OCI-M2 (cell line): Measurements from ENCODE around the gene C1orf116.

Experiments
- DNase-seq: peaks from one replicate; lab custom pipeline; 2025; ENCODE audit not compliant: unreplicated experiment; lab: John Stamatoyannopoulos, UW

Gene C1orf116

DNA sequence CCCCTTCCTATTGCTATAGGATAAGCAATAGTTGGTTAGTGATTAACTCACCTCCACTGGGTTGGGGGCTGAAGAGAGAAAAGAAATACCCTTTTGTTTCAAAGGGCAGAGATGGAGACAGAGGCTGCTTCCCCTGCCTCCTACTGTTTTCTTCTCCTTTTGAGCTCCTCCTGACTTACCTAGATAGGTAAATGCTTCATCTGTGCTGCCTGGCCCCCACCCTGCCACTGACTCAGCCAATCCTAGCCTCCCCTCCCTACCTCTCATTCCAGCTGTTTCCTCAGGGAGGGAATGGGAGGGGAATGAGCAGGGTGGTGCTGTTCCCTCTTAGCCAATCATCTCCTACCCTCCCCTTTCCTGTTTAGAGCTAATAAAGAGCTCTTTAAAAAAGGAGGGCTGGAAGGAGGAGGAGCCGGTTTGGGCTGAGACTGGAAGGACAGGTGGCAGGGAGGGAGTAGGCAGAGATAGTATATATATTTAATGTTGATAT lies at the start of gene C1orf116:
C1orf116 (minus strand) TSS at position 229 of the 490 bp plus-strand sequence. CDS start 5,158 bp downstream, outside the sequence.
- no peak for DNase-seq

DNA sequence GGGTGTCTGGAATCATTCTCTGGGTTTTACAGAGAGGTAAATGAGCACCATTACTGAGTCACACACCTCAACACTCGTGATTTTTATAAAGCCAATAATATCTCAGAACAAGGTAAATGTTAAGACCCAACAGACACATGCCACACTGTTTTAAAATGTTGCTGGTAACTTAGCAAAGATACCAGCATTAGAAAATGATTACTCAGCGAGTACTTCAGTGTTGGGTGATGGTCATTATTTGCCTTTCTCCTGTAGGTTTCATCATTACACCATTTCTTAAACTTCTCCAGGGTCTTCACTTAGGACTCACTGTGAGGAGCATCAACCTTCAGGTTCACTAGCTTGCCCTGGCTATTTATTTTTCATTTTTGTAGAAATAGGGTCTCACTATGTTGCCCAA lies 49.2 kb upstream of the C1orf116 start:
- DNase-seq, result no peak

DNA sequence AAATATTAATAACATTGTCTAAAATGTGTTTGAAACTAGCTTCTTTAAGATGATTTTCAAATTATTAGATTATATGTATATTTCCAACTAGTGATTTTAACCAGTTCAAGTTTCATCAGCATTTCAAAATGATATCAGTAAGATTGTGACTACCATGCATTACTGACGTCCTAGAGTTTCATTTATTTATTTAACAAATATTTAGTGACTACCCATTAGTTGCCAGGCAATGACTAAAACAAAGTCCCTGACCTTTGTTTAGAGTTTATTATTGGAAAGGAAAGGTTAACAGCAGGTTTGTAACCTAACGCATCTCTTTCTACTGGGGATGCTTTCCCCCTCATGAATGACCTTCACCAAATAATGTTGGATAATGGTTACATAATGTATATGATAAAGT lies 48.5 kb upstream of the C1orf116 start:
- DNase-seq, result no peak

DNA sequence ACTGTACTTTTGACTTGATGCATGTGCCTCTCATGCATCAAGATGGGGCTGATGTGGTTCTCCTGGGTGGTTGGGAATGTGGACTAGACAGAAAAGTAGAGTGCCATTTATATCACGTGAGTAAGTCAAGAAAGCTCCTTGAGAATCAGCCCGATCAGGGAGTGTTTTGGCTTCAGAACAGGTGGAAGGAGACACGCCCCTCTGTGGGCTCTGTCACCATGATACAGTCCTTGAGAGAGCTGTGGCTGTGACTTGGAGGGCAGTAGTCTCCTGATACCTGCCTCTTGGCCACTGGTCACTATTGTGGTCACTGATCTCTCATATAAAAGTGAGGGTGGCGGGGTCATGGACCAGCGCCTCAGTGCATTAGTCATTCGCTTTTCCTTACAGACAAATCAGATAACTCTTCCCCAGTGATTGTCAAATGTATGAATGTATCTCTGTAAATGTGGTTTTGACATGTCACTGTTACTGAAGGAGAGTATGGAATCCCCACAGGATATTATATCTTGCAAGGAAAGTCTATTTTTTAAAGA lies 47.2 kb upstream of the C1orf116 start:
- no peak for DNase-seq

DNA sequence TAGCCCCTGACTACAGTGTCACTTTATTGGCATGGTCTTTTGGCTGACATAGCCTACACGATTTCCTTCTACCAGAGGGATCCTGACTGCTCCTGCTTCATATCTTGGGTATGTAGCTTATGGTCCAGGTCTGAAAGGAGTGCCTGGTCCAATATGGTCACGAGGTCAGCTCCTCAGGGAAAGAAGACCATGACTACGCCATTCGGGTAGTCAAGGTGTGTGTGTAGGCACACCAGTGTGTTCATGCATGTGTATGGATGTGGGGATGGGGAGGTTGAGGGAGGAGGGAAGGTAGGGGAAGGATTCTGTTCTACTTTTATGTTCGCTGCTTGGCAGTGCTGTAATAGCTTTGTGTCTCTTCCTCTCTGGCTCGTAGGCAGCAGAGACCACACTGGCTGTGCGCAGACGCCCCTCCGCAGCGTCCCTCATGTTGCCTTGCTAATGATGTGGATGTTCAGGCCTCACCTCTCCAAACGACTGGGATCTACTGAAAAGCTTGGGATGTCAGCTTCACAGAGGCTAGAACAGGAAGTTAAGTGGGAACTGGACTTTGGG lies 46.1 kb upstream of the C1orf116 start:
- DNase-seq, result no peak

DNA sequence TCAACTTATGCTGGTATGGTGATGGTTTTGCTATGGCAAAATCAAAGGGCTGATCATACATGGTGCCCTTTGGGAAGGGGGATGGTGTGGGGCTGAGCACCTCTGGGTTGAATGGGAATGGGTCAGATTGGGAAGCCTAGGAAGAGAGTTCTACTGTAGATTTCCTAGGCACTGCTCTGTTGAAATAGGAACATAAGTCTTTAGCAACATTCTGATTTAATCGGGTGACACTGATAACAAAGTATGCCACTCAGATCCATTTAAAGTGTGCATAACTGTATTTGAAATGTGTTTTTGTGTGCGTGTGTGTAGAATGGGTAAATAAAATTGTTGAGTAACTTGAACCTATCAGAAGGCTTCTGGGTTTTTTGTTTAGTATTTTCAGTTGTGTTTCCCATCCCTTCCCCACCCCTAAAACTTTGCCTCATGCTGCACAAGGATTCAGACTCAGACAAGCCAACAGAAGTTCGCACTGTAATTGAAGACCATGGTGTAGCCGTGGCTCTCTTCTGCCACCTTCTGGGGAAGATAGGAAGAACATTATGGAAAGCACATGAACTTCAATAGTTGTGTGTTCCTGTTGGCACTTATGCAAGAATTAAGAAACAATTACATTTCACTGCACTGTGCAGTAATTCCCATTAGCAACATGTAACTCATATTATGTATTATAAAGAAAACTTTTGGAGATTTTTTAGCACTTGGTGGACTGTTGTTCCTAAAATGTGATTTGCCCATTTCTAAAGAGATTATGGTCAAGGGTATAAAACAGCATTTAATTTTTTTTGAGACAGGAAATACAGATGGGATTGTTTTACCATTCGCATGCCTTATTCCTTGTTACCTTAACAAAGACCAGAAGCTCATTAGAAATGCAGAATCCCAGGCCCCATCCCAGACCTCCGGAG lies 45.2 kb upstream of the C1orf116 start:
- DNase-seq, result no peak

DNA sequence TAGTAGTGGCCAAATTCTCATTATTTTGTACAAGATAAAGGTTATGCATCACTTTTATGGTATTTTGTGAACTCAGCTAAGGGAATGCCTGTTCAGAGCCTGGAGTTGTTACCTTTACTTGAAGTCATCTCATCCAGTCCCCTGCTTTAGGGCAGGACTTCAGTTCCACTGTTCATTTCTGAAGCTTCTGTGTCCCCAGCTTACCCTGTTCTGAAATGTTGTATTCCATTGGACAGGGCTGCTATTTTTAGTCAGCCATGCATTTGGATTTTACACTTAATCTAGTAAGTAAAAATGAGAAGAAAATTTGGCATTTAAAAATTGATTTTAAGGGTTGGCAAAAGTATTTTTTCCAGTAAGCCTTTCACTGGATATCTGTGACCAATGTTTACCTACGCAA lies 44.5 kb upstream of the C1orf116 start:
- DNase-seq, result no peak

DNA sequence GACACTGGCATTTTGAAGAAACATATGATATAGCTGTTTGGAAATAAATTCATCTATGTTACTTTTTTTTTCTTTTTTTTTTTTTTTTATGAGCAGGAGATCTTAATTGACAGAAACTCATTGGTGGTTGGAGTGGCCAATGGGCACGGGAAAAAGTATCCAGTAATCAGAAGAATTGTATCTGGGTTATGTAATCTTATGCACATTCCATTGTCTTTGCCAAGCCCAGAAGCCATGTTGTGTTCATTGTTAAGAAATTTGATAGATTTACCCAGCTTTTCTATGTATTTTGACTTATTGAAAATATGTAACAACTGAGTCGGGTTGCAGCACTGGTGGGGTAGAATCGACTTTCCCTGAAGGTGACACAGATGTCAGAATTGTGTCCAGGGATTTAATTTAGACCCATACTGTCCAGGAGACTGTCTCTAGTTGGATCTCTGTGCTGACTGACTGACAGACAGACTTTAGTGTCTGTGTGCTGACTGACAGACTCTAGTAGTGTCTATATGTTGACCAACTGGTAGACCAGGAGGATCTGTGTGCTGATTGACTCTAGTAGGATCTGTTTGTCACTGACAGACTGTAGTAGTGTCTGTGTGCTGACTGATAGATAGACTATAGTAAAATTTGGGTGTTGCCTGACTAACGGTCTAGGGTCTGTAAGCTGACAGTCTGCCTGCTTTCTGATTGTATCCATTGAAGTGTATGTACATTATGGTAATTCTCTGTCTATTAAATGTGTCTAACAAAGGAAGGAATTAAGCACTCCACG lies 43.8 kb upstream of the C1orf116 start:
- DNase-seq, result no peak

DNA sequence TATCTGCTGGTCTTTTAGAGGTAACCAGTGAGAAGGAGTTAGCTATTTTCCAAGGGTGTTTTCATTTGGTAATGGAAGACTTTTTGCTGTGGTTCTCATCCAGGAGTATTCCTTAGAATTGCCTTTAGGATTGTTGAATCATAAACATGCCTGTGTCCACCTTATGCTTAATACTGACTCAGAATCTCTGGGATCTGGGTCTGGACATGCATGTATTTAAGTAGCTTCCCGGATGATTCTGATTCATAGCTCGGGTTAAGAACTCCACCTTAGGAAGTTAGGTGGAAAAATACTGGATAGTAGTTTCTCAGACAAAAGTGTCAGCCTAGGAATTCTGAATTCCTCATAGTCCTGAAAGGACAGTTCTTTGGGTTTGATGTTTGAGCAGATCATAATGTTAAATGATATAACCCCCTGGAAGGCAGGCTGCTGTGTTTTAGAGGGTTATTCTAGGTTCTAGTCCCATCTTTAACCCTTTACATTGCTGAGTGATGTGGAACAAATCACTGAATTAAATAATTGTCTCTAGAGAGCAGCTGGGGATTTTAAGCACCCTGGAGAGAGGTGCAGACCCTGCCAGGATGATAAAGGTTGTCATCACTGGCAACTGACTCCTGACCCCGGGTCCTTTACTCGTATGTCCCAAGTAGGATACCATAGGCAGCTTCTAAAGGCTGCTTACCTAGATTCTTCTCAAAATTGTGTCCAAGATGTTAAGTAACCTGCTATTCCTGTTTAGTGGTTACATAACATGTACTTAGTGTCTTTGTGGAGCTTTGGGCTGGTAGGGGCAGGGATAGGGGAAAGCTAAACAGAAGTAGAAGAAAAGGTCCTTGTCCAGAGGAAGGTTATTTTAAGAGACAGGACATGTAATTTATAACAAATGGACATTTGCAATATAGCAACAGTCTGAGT lies 41.6 kb upstream of the C1orf116 start:
- DNase-seq, result no peak

DNA sequence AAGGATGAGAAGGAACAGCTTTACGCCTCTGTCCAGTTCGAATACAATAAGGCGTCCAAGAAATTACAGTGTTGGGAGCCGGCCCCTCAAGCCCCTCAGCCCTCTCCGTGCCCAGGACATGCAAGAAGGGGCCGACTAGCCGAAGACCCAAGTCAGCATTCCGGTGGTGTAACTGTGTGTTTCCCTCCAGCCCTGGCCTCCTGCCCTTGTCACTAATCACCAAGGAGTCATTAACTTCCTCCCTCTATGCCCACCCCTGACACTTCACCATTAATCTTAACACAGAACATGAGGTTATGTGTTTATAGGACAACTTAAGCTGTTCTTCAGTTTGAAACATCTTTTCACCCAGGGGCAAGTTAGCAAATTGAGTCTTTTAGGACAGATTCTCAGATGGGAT lies 39.7 kb upstream of the C1orf116 start:
- no peak for DNase-seq

DNA sequence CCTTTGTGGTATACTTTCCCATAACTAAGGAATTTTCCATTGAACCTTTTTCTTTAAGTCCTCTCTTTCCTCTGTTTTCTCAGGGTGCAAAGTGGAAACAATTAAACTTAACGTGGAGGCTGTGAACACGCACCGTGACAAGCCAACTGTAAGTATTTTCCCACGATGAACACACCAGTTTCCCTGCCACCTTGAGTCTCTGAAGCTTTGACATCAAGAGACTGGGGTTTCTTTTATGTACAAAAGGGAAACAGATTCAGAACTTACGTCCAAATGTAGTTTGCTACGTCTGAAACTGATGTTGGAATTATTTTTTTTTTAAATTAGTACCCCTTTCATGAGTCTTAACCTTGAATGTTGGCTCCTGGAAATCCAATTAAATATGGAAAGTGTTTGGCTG lies 38.9 kb upstream of the C1orf116 start:
- no peak for DNase-seq

DNA sequence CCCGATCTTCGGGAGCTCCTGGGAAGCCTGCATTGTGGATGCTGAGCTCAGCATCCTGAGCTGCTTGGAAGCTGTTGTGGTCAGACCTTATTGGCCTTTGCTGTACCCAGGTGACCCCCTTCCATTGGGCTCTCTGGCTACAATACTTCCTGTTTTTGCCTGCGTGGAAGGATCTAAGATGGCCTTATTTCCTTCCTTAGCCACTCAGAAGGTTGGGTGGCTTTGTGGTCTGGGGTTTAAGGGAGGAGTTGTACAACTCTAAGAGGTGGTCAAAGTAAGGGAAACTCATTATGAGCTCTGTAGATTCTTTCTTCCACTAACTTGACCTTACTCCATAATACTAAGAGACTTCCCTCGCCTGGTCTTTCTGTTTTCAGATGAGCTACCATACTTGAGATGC lies 38.3 kb upstream of the C1orf116 start:
- no peak for DNase-seq

DNA sequence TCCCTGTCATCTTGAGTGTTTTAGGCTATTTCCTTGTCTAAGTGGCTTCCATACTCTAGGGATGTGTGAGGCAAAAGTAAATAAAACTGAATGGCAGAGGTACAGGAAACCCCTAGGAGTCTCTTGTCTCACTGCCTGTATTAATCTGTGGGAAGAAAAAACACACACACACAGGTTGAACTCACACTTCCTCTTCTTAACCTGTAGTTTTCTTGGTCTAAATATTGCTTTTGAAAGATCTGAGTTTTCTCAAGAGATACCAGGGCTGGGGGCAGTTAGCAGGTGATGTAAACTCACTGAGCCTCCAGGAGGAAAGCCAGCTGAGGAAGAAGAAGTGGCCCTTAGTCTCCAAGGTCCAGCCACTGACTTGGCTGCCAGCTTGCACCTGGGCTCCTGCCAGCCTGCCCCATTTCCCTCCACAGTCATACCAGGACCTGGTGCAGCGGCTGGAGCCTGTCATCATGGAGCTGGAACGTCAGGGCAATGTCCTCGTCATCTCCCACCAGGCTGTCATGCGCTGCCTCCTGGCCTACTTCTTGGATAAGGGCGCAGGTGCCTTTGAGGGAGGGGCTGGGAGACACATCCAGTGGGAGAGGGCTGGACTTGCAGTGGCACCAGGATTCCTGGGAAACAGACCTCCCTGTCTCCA lies 37.4 kb upstream of the C1orf116 start:
- no peak for DNase-seq

DNA sequence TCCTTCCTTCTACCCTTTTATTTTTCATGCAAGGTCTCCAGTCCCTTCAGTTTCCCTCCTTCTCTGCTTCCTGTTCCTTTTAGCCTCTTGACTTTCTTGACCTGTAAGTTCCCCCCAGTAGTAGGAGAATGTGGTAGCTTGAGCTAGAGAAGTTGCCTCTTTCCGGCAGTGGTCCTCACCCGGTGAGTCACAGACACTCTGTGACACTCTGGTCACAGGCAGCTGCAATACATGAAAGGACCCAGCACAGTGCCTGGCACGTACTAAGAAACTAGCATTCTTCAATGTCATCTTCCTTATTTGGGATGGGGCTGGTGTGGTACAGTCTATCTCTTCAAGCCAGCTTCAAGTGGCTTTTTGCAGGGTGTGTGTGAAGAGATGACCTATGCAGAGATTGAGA lies 36.5 kb upstream of the C1orf116 start:
- DNase-seq, result no peak

DNA sequence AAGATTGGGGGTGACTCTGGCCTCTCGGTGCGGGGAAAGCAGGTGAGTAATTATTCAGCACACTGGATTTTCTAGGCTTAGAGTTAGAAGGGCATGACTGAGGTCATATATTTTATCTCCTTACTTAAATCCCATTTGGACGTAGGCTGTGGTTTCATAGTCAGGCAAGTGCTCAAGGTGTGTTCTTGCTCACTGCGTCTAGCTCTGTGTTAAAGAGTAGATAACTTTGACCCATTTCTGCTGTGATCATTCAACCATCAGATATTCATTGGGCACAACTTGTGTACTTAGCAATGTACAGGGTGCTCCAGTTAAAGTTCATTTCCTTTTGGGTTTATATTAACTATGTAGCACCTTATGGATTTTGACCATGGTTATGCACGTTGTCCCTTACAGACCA lies 35.1 kb upstream of the C1orf116 start:
- no peak for DNase-seq

DNA sequence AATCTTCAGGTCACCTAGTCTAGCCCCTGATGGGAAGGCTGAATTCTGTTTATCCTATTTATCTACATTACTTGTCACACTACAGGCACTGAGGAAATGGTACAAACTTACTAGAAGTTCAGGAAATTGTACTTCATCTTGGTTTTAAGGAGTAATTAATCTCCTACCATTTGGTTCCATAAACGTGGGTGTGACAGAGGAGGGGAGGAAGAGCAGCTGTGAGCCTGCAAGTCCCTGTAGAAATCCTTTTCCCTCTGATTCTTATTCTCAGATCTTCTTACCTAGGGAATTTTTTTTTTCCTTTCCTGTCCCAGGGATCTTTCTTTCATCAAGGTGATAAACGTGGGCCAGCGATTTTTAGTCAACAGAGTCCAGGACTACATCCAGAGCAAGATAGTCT lies 34.6 kb upstream of the C1orf116 start:
- DNase-seq, result no peak

DNA sequence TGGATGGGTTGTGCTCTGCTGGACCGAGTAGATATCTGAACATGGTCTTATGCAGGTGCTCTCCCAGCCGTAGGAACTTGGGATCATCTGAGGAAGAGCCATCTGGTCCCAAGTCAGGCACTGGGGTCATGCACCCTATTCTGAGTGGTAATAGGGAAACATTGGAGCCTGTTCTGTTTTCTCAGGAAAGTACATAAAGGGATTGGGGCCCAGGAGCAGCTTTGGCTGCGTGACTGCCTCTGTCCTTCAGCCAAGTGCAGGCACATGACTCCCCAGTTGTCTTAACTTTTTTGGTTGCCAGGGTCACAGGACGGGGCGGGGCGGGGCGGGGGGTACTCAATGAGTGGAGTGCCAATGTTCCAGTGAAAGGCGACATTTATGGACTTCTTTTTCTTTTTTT lies 32.0 kb upstream of the C1orf116 start:
- no peak for DNase-seq

DNA sequence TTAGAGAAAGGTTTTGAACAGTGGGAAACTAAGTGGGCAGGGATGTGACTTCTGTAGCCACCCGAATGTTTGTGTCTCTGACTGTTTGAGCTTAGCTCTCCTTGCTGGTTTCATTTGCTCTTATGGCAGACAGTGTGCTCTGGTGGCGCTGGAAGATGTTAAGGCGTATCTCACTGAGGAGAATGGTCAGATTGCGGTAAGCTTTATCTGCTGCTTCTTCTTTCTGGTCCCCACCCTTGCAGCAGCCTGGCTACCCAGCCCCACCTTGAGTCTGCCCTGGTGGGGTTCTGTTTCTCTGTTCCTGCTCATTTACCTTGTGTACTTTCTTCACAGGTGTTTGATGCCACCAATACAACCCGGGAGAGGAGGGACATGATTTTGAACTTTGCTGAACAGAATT lies 30.5 kb upstream of the C1orf116 start:
- DNase-seq, result no peak

DNA sequence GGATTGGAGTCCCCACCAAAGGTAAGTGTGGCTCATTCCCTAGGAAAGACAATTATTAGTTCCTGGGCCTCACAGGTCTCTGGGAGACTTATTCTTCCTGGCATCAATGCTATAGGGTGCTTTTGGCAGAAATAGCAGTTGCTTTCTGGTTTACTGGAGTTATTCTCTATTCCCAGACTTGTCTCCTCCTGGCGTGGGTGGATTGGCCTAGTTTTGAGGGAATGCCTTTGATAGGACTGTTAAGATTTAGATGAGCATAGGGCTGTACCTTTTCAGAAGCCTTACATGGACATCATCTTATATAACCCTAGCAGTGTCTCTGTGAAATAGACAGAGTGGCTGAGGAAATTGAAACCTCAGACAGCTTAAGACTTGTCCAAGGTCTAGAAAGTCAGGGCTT lies 29.5 kb upstream of the C1orf116 start:
- no peak for DNase-seq

DNA sequence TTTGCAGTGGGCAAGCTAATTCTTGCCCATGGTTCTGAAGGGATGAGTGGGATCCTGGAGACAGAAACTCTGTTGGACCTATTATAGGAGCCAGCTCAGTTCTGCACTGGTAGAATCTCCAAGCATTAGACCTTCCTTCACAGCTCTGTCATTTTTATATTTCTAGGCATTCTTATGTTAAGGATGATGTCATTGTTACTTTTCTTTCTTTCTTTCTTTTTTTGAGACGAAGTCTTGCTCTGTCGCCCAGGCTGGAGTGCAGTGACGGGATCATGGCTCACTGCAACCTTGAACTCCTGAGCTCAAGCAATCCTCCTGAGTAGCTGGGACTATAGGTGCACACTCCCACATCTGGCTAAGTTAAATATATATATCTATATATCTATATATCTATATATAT lies 28.0 kb upstream of the C1orf116 start:
- DNase-seq, result no peak
